Stimulated activated naive CD4-positive, alpha-beta T cell (primary cell): ENCODE results near the gene FNBP1.
"Not testable (repeated sequence)": the region's sequence is repeated elsewhere in the genome, so short reads cannot be mapped to it uniquely, and the experiment has no call there.

Experiments used
- DNase-seq, 6 experiments: peaks; one replicate each; lab custom pipeline; 2025; lab: John Stamatoyannopoulos, UW

The FNBP1 gene

DNA sequence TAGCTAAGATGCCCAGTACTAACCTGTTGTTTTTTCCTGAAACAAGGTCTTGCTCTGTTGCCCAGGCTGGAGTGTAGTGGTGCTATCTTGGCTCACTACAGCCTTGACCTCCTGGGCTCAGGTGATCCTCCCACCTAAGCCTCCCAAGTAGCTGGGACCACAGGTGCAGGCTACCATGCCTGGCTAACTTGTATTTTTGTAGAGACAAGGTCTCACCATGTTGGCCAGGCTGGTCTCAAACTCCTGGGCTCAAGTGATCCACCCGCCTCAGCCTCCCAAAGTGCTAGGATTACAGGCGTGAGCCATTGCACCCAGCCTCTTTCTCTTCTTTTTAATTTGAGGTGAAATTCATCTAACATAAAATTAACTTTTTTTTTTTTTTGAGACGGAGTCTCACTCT lies 21.1 kb downstream of the FNBP1 start:
- not testable (repeated sequence) for DNase-seq

GRCh38 chr9:130021123-130021522 lies 21.9 kb downstream of the FNBP1 start:
- no peak for DNase-seq

DNA sequence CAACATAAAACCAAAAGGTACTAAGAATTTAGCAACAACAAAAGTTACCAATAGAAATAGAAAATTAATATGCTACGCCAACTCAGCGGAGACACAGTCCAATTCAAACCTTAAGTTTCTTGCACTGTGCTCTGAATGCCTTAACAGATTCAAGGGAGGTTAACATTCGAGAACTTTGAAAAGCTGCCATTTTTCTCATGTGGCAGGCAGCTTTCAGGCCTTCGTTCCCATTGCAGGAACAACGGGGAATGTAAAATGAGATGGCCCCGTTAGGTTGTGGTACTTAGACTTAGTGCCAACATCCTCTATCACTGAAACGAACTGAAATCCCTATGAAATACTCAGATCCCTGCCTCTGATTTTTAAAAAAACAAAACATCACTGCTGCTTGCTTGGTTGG lies 22.4 kb downstream of the FNBP1 start:
- DNase-seq, result no peak

- DNase-seq, result no peak
Observed at GRCh38 chr9:130018265-130018664, 24.7 kb downstream of the FNBP1 start.

DNA sequence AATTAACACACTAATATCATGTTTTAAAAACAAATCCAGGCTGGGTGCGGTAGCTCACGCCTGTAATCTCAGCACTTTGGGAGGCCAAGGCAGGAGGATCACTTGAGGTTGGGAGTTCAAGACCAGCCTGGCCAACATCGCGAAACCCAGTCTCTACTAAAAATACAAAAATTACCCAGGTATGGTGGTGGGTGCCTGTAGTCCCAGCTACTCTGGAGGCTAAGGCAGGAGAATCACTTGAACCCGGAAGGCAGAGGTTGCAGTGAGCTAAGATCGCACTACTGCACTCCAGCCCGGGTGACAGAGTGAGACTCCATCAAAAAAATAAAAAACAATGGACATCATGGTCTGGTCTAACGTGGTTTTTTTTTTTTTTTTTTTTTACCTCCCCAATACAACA lies 25.5 kb downstream of the FNBP1 start:
- DNase-seq, result not testable (repeated sequence)

DNA sequence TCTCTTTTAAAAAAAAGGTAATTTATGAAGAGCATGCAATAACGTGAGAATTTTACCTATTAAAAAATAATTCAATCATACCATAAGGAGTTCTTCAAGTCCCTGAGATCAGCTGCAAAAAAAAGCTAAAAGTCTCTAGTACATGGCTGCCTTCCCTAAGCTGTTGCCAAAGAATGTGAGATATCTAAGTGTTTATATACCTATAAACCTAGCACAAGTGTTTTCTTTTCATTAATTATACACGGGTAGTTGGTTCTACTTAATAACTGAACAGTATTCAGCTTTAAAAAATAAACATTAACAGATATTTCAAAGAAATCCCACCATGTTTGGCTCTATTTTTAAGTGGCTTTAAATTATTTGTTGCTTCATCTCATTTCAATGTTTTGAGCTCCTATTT lies 25.9 kb downstream of the FNBP1 start:
- DNase-seq, result no peak

DNA sequence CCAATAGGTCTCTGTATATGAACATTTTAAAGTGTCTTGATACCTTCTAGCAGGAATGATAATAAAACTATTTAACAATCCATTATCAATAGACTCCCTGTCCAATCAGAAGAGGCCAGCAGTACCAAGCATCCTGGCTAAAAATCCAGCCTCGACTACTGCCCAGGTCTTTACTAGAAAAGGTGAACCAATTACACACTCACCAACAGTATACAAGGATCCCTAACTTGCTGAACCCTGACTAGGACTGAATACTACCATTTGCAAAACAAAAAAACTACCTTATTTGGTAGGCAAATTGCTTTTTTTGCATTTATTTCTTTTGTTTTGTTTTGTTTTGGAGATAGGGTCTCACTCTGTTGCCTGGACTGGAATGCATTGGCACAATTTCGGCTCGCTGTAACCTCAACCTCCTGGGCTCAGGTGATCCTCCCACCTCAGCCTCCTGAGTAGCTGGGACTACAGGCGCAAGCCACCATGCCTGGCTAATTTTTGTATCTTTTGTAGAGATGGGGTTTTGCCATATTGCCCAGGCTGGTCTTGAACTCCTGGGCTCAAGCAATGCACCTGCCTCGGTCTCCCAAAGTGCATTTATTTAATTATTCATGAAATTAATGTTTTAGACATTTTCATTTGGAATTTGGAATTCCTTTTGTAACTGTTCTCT lies 27.5 kb downstream of the FNBP1 start:
- no peak for DNase-seq

- no peak for DNase-seq
Observed at GRCh38 chr9:130013326-130013725, 29.7 kb downstream of the FNBP1 start.

DNA sequence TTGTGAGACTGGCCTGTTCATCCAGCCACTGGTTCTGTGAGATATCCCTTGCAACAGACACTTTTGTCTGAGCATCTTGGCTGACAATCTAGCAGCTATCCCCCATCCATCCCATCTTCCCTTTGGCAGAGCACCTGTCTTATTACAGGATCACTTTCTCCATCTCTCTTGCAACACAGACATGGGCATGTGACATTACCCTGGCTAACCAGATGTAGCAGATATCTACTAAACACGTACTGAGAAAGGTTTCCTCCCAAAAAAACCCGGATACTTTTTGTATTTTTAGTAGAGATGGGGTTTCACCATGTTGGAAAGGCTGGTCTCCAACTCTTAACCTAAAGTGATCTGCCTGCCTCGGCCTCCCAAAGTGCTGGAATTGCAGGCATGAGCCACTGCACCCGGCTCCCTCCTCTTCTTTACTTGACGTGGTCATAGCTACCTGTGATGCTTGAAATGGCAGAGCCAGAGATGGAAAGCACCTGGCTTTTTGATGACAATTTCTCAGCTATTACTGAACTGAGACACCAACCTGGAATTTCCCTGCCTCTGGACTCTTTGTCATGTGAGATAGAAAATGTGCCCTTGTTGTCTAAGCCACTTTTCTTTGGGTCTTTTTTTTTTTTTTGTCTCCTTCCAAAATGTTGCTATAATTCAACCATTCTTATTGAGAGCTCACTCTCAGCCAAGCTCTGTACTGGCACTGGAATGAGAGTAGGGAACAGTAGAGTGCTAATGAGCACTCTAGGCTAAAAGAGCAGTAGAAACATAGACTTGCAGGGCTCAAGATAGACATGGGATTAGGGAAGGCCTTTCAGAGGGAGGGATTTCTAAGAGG lies 32.6 kb downstream of the FNBP1 start:
- peak in 5 of 6 experiments; percentile 13 to 58 (median 20) for DNase-seq

DNA sequence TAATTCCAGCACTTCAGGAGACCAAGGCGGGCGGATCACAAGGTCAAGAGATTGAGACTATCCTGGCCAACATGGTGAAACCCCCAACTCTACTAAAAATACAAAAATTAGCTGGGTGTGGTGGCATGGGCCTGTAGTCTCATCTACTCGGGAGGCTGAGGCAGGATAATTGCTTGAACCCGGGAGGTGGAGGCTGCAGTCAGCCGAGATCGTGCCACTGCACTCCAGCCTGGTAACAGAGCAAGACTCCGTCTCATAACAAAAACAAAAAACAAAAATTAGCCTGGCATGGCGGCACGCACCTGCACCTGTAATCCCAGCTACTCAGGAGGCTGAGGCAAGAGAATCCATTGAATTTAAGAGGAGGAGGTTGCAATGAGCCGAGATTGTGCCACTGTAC lies 33.4 kb downstream of the FNBP1 start:
- DNase-seq, result not testable (repeated sequence)

DNA sequence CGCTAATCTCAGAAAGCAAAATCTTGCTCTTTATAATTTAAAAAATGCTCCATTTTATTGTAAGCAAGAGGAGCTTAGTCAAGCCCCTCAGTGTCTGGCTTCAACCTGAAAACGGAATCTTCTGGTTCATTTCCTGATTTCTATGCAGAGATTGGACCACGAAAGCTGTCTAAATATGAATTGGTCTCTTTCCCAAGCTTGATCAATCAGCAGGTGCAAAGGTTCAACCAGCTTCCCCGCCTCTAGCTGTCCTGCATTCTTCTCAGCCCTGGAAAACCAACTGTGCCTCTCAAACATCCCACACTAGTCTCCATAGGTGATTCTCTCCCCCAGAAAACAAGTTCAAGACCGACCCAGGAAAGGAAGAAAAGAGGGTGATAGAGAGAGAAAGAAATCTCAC lies 34.5 kb downstream of the FNBP1 start:
- DNase-seq, result no peak

- not testable (repeated sequence) for DNase-seq
Observed at GRCh38 chr9:130006952-130007351, 36.0 kb downstream of the FNBP1 start.

DNA sequence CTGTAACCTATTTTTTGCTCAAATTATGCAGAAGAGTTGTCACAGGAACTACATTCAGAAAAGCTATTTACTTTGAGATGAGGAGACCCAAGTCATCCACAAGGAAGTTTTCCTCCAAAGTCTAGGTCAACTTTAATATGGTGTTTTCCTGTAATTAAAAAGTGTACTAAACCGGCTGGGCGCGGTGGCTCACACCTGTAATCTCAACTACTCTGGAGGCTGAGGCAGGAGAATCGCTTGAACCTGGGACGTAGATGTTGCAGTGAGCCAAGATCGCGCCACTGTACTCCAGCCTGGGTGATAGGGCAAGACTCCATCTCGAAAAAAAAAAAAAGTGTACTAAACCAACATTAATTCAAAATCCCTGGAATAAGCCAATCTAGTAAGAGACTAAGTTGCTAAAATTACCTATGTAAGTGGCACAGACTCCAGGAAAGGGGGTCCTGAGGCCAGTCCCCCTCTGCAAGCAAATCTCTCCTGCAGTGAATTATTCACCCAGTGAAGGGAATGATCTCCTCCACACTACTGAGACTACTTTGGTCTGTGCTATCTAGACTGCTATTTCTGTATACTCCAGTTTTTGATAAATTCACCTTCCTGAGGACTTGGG lies 38.9 kb downstream of the FNBP1 start:
- DNase-seq, result no peak

DNA sequence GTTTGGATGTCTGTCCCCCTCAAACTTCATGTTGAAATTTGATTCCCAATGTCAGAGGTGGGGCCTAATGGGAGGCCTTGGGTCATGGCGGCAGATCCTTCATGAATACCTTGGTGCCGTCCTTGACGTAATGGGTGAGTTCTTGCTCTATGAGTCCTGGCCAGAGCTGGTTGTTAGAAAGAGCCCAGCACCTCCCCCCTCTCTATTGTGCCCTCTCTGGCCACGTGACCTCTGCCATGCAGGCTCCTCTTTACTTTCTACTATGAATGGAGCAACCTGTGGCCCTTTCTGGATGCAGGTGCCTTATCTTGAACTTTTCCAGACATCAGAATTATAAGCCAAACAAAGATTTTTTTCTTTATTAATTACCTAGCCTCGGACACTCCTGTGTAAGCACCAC lies 40.7 kb downstream of the FNBP1 start:
- DNase-seq, result no peak

GRCh38 chr9:130001190-130001589 lies 41.8 kb downstream of the FNBP1 start:
- no peak for DNase-seq

DNA sequence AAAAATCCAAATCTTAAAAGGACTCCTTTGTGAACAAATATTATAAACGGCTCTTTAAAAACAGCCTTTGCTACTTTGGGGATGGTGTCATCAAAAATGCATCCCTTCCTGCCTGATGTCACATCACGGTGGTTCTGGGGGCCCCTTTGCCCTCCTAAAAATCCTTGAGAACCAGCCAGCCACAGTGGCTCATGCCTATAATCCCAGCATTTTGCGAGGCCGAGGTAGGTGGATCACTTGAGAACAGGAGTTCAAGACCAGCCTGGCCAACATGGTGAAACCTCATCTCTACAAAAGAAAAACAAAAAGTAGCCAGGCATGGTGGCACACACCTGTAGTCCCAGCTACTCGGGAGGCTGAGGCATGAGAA lies 43.9 kb downstream of the FNBP1 start:
- DNase-seq, result no peak

DNA sequence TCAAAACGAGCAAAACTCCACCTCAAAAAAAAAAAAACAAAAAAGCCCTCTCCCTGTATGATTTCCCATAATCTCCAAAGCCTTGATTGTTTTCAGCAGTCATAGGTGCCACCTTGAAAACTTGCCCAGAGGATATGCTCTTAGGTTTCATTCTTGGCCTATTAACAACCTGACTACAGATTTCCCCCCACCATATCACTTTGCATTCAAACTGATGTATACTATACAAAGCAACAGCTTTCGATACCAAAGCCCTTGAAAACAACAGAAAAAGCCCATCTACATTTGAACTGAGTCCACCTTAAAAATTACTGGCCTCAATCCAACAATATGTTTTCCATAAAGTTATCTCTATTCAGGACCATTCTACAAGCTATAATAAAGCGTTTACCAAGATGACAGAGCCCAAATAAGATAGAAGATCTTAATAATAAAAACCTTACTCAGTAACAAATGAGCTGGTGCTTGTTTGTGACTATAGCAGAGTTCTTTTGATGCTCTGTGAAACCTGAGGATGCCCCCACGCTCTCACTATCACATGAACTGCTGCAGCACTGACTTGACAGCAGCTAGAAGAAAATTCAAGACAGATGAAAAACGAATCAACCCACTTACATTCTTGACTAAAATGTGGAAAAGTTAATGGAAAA lies 44.4 kb downstream of the FNBP1 start:
- DNase-seq, result no peak

DNA sequence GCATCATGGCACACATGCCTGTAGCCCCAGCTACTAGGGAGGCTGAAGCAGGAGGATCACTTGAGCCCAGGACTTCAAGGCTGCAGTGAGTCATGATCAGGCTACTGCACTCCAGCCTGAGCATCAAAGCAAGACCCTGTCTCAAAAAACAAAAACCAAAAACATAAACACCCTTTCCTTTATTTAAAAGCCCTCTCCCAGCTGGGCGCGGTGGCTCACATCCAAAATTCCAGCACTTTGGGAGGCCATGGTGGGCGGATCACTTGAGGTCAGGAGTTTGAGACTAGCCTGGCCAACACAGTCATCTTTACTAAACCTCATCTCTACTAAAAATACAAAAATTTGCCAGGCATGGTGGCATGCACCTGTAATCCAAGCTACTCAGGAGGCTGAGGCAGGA lies 45.3 kb downstream of the FNBP1 start:
- DNase-seq, result not testable (repeated sequence)

DNA sequence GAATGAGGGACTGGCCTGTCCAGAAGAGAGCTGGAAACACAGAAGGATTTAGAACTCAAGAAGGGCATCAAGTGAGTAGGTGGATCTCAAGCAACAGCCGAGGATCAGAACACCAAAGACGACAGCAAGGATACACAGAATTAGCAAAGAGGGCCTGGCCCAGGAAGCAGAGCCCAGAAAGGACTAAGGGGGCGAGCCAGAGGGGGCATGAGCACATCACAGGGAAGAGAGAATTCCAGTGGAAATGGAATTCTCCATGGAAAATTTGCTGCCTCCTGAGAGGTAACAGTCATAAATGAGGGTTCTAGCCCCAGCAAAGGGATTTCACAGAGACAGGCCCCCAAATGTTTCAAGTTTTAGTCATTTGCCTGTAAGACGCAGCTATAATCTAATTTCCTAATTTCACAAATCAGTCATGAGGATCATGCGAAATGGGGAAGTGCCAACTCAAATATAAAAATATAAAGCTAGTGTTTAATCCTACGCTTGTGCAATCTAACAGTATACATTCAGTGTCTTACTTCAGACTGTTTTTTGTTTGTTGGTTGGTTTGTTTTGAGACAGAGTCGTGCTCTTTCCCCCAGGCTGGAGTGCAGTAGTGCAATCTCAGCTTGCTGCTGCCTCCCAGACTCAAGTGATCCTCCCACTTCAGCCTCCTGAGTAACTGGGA lies 46.7 kb downstream of the FNBP1 start:
- no peak for DNase-seq

- peak in 1 of 6 experiments; percentile 27 for DNase-seq
Observed at GRCh38 chr9:129995409-129996160, 47.4 kb downstream of the FNBP1 start.

- DNase-seq, result no peak
Observed at GRCh38 chr9:129994882-129995281, 48.1 kb downstream of the FNBP1 start.
